CD14-positive monocyte (primary cell): ENCODE data around the gene KATNBL1. TPM values are rescaled to one million over a fixed set of nuclear protein-coding genes. Genes with fewer than 3 reads are reported as not detected.

ENCODE experiments used
- DNase-seq, 3 donors: peaks; one replicate each; pipeline ENCODE4 v3.0.0-alpha.2; 2011 to 2022
- H2AFZ ChIP-seq: 2 replicates; pipeline ENCODE4 v1.6.0; 2012; ENCODE audit warnings: mild to moderate bottlenecking, low read depth, low read length, inconsistent platforms; ENCODE audit not compliant: insufficient read depth, poor library complexity, severe bottlenecking
- H3K27ac ChIP-seq, 2 donors: 1 replicate in 1 of 2; 2 replicates in 1 of 2; pipeline ENCODE4 v1.5.1; 2012 to 2013; ENCODE audit warnings: low read length in 2 of 2, control low read depth in 1 of 2, inconsistent platforms in 1 of 2, low read depth in 1 of 2, mild to moderate bottlenecking in 1 of 2
- H3K27me3 ChIP-seq, 2 donors: one replicate each; pipeline versions ENCODE4 v1.6.0 to v1.6.1; 2011 to 2013; ENCODE audit warnings: low read length in 2 of 2; ENCODE audit not compliant: control insufficient read depth in 2 of 2, insufficient read depth in 2 of 2
- H3K36me3 ChIP-seq, 2 donors: replicated peaks in 1 of 2; 1 replicate in 1 of 2; 2 replicates in 1 of 2; pipeline versions ENCODE4 v1.5.1 to v1.6.1; 2012 to 2013; ENCODE audit warnings: low read length in 2 of 2, control low read depth in 1 of 2, inconsistent platforms in 1 of 2, mild to moderate bottlenecking in 1 of 2; ENCODE audit not compliant: insufficient read depth in 2 of 2, control insufficient read depth in 1 of 2
- H3K4me1 ChIP-seq, 2 donors: 1 replicate in 1 of 2; 2 replicates in 1 of 2; pipeline versions ENCODE4 v1.5.1 to v1.6.1; 2012 to 2013; ENCODE audit warnings: low read length in 2 of 2, control low read depth in 1 of 2, inconsistent platforms in 1 of 2, mild to moderate bottlenecking in 1 of 2, moderate library complexity in 1 of 2; ENCODE audit not compliant: insufficient read depth in 2 of 2, control insufficient read depth in 1 of 2
- H3K4me2 ChIP-seq: replicated peaks from 2 replicates; pipeline ENCODE3; 2012; ENCODE audit warnings: low read length, moderate library complexity, mild to moderate bottlenecking; ENCODE audit not compliant: poor library complexity, severe bottlenecking; ENCODE audit errors: extremely low read depth
- H3K4me3 ChIP-seq, 3 experiments: fragments of 200-600 bp in 1 of 3; sonication (generic) in 1 of 3; replicated peaks in 1 of 3; 1 replicate in 2 of 3; 2 replicates in 1 of 3; pipeline ENCODE4 v1.5.1; 2011 to 2013; ENCODE audit warnings: low read length in 3 of 3, mild to moderate bottlenecking in 3 of 3, control low read depth in 2 of 3, low read depth in 2 of 3, inconsistent platforms in 1 of 3, moderate library complexity in 1 of 3
- H3K79me2 ChIP-seq: 2 replicates; pipeline ENCODE4 v1.6.0; 2012; ENCODE audit warnings: mild to moderate bottlenecking, control low read depth, inconsistent platforms, low read length, moderate library complexity; ENCODE audit not compliant: insufficient read depth
- H3K9ac ChIP-seq: 2 replicates; pipeline ENCODE4 v1.6.0; 2017; ENCODE audit warnings: low read length, mild to moderate bottlenecking; ENCODE audit not compliant: insufficient read depth, poor library complexity, severe bottlenecking
- H3K9me3 ChIP-seq, 2 donors: replicated peaks in 1 of 2; 1 replicate in 1 of 2; 2 replicates in 1 of 2; pipeline versions ENCODE4 v1.5.1 to v1.6.1; 2012 to 2013; ENCODE audit warnings: low read length in 2 of 2, control low read depth in 1 of 2; ENCODE audit not compliant: control insufficient read depth in 1 of 2, insufficient read depth in 1 of 2
- H4K20me1 ChIP-seq: 2 replicates; pipeline ENCODE4 v1.6.0; 2012; ENCODE audit warnings: mild to moderate bottlenecking, low read length, control low read depth, moderate library complexity; ENCODE audit not compliant: insufficient read depth
- H3K27ac Mint-ChIP-seq, 7 donors: one replicate each; pipeline ENCODE4 v1.8.0; 2020; ENCODE audit warnings: mild to moderate bottlenecking in 7 of 7, mixed read lengths in 7 of 7, moderate library complexity in 6 of 7, inconsistent platforms in 2 of 7
- H3K27me3 Mint-ChIP-seq, 3 donors: one replicate each; pipeline ENCODE4 v1.8.0; 2021 to 2022; ENCODE audit warnings: low read depth in 3 of 3, mild to moderate bottlenecking in 3 of 3, mixed read lengths in 3 of 3, moderate library complexity in 3 of 3, inconsistent platforms in 1 of 3
- H3K36me3 Mint-ChIP-seq, 2 donors: one replicate each; pipeline ENCODE4 v1.8.0; 2020; ENCODE audit warnings: mixed read lengths in 2 of 2, inconsistent platforms in 1 of 2, mild to moderate bottlenecking in 1 of 2
- H3K4me1 Mint-ChIP-seq: one replicate; pipeline ENCODE4 v1.8.0; 2020; ENCODE audit warnings: mild to moderate bottlenecking, mixed read lengths
- H3K4me3 Mint-ChIP-seq, 2 donors: one replicate each; pipeline ENCODE4 v1.8.0; 2020; ENCODE audit warnings: mild to moderate bottlenecking in 2 of 2, mixed read lengths in 2 of 2, moderate library complexity in 1 of 2
- H3K9me3 Mint-ChIP-seq, 7 donors: one replicate each; pipeline ENCODE4 v1.8.0; 2020 to 2022; ENCODE audit warnings: mixed read lengths in 7 of 7, mild to moderate bottlenecking in 6 of 7, moderate library complexity in 6 of 7, inconsistent platforms in 2 of 7
- CTCF ChIP-seq: fragments of 200-600 bp; IDR thresholded peaks from one replicate; pipeline ENCODE4 v1.8.0; 2022; ENCODE audit warnings: antibody characterized with exemption, mild to moderate bottlenecking
- WGBS: methylation state at CpG from one replicate; pipeline ENCODE4 v1.1.5; 2013; ENCODE audit warnings: missing lambda C conversion rate; ENCODE audit not compliant: insufficient coverage; 5-methylcytosine and 5-hydroxymethylcytosine counted together
- intact Hi-C, 2 donors: fragments of 100-400 bp; cut with micrococcal nuclease; formaldehyde crosslinking; loops; one replicate each; pipeline versions ENCODE4 v1.15.0 to v1.15.1; 2023
- polyA minus RNA-seq: library from RNA; depleted of rRNA, polyadenylated mRNA; stranded (reverse); fragments of >200 nt; gene quantifications from 2 replicates; pipeline ENCODE4 v1.2.3, GENCODE V29; 2012
- polyA plus RNA-seq, 3 donors: library from polyadenylated mRNA; depleted of rRNA in 1 of 3; unstranded in 2 of 3; stranded (reverse) in 1 of 3; fragments of 300-500 nt in 2 of 3; fragments of >200 nt in 1 of 3; fragmentation: Illumina TruSeq in 2 of 3; gene quantifications; 1 replicate in 2 of 3; 2 replicates in 1 of 3; pipeline ENCODE4 v1.2.3, GENCODE V29; 2012 to 2021
- total RNA-seq, 12 experiments: library from RNA in 1 of 12; stranded (reverse) in 1 of 12; fragments of 120-200 nt in 1 of 12; gene quantifications; one replicate each; pipeline ENCODE4 v1.2.4 and lab custom pipeline; 2013 to 2026; ENCODE audit warnings: mixed read lengths in 6 of 12, inconsistent platforms in 1 of 12

KATNBL1 gene
- total RNA-seq (2013): 45.0 TPM
- polyA plus RNA-seq: 10 to 100 TPM; 16.5 to 38.4 (median 37.7) TPM
- 7.6 and 8.3 TPM in 2 replicates for polyA minus RNA-seq
- total RNA-seq (lab: John Stamatoyannopoulos, UW): 13.7 to 25.5 (median 18.3) reads per million in 11 experiments

DNA sequence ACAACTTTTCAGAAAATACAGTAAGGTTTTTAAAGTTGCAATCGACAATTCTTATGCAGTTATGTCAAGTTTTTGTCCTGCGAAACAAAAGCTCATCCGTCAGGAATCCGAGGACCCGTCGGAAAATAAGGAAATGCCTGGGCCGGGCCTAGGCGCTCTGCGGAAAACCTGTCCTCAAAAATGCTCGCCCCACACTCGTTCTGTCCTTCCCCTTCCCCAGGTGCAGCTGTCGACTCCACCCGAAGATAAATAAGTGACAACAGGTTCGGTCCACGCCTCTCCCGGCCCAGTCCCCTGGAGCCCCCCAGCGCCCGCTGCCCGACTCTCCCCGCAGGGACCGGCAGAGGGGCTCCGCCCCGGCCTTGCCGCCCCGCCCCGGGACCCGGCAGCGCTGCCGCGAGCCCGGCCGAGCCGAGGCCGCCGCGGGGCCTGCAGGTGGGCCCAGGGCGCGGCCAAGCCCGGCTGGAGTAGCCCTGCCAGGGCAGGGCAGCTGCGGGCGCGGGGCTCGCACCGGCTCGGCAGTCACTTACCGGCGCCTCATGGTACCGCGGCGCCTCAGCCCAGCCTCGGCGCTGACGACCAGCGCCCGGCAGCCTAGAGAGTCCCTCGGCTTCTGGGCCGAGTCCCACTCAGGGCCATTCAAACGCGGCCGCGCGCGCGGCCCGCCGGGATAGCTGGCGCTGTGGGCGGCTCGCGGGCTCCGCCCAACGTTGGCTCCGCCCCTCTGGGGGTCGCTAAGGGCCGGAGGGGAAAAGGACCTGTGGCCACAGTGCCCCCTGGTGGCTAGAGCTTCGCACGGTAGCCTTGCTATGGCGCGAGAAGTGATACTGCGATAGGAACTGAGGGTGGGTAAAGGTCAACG lies at the start of gene KATNBL1:
KATNBL1 (minus strand) TSS at position 676 of the 862 bp plus-strand sequence. CDS start 46,420 bp downstream, outside the sequence.
- Histone ChIP-seq H3K4me1 (peaks cover 6 to 10% of the 10 kb centered on the region in 2 donors), H4K20me1 (no peaks in the 10 kb centered on the region), H3K27ac (peak within 1 kb of the TSS; percentile 57 to 78), H3K9me3 (no peaks in the 10 kb centered on the region), H3K79me2 (peaks cover 49% of the 10 kb centered on the region), H3K4me3 (peak within 1 kb of the TSS; percentile 67 to 96 (median 84)), H3K27me3 (no peaks in the 10 kb centered on the region), H2AFZ (peak within 1 kb of the TSS; percentile 76), H3K9ac (peak within 1 kb of the TSS; percentile 77), H3K36me3 (peaks cover 4 to 5% of the 10 kb centered on the region in 2 donors), H3K4me2 (peak within 1 kb of the TSS; percentile 85)
- intact Hi-C loops: loop anchor here (5.0 kb wide), 2 partner anchors 107 to 147 kb away; partner anchors contain the start of genes EMC7 (in 2 of the 2) and PGBD4 (in 2 of the 2)
- Mint-ChIP-seq H3K27ac (peak within 1 kb of the TSS; percentile 76 to 92 (median 87)), H3K4me1 (peaks cover 13% of the 10 kb centered on the region), H3K4me3 (peak within 1 kb of the TSS; percentile 88 to 93), H3K27me3 (peaks cover 0 to 4% (median 0%) of the 10 kb centered on the region in 3 donors), H3K9me3 (no peaks in the 10 kb centered on the region), H3K36me3 (peaks cover 4 to 10% of the 10 kb centered on the region in 2 donors)
- peak; percentile 91 to 96 (median 93) for DNase-seq
- under 1% methylated on average over 80 of the region's 81 CpGs for WGBS
- peak; percentile 80 for TF ChIP-seq CTCF

DNA sequence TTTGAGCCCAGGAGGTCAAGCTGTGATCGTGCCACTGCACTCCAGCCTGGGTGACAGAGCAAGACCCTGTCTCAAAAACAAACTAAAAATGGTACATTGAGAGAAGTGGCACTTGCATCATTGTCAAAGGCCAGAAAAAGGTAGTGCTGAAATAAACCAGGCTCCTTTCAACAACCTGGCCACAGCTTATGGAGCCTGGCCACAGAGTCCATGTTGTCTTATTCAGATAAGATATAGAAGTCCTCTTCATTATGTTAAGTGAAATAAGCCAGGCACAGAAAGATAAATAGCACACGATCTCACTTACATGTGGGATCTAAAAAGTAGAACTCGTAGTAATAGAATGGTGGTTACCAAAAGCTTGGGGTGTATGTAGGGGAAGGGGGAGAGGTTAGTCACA lies 49.7 kb upstream of the KATNBL1 start:
- Mint-ChIP-seq H3K9me3 (no peaks in the 10 kb centered on the region), H3K4me3 (no peak overlapping the region), H3K27ac (peak overlapping the region in 1 of 7 donors; percentile 49), H3K27me3 (peaks cover 0 to 2% (median 1%) of the 10 kb centered on the region in 3 donors), H3K4me1 (no peaks in the 10 kb centered on the region), H3K36me3 (peaks cover 62 to 83% of the 10 kb centered on the region in 2 donors)
- no peak for DNase-seq
- Histone ChIP-seq H3K4me1 (no peaks in the 10 kb centered on the region), H3K9me3 (no peaks in the 10 kb centered on the region), H3K36me3 (peaks cover 60 to 86% of the 10 kb centered on the region in 2 donors), H4K20me1 (peaks cover 16% of the 10 kb centered on the region), H3K9ac (no peak overlapping the region), H3K4me3 (no peak overlapping the region), H3K27me3 (no peaks in the 10 kb centered on the region), H2AFZ (no peak overlapping the region), H3K79me2 (no peaks in the 10 kb centered on the region), H3K4me2 (no peak overlapping the region), H3K27ac (peak overlapping the region in 1 of 2 donors; percentile 16)
- WGBS: 94% methylated on average over 2 of the region's 3 CpGs
- intact Hi-C loops: no loop called here
- TF ChIP-seq CTCF: no peak
